Lower leg skin (tissue), 3 donors: ENCODE measurements around the gene CSMD2.

Source experiments
- CTCF ChIP-seq, 3 donors: fragments of 450-650 bp; IDR thresholded peaks; one replicate each; pipeline ENCODE4 v1.5.1; 2016; ENCODE audit warnings: antibody characterized with exemption in 3 of 3, mild to moderate bottlenecking in 3 of 3, moderate library complexity in 2 of 3
- POLR2A ChIP-seq, 2 donors: fragments of 450-650 bp; IDR thresholded peaks; one replicate each; pipeline ENCODE4 v1.6.1; 2016 to 2017; ENCODE audit warnings: antibody characterized with exemption in 2 of 2, mild to moderate bottlenecking in 1 of 2, moderate library complexity in 1 of 2

GRCh38 chr1:34073028-34073695 is 91.9 kb downstream of the CSMD2 start:
- TF ChIP-seq CTCF (IDR thresholded peaks at IDR 0.05), result no peak
- no peak for TF ChIP-seq POLR2A (IDR thresholded peaks at IDR 0.05)
